ENCODE measurements around the gene ANKRD63. TPM values are rescaled to one million over a fixed set of nuclear protein-coding genes. Genes with fewer than 3 reads are reported as not detected.

The ANKRD63 gene
- total RNA-seq, 1 donor from 2014 or later = not detected

- peaks cover 11% of the 10 kb centered on the region for H3K4me1 ChIP-seq
- no peaks in the 10 kb centered on the region for H3K36me3 ChIP-seq
- peaks cover 33% of the 10 kb centered on the region for H3K27me3 ChIP-seq (ENCODE audit: low read depth)
- DNase-seq = no peak
- no peak for TF ChIP-seq CTCF (IDR thresholded peaks at IDR 0.05; ENCODE audit: borderline replicate concordance)
- H3K9me3 ChIP-seq (replicated peaks) = no peaks in the 10 kb centered on the region
- intact Hi-C loops (cut with micrococcal nuclease) = no loop called here
- no peak overlapping the region for H3K27ac ChIP-seq (replicated peaks)
- no peak overlapping the region for H3K4me3 ChIP-seq
Observed at GRCh38 chr15:40242213-40242599, 40.7 kb downstream of the ANKRD63 start.

- Histone ChIP-seq H3K9me3 (replicated peaks) (no peaks in the 10 kb centered on the region), H3K27ac (replicated peaks) (no peak overlapping the region), H3K36me3 (no peaks in the 10 kb centered on the region), H3K4me1 (peaks cover 11% of the 10 kb centered on the region), H3K4me3 (no peak overlapping the region), H3K27me3 (ENCODE audit: low read depth) (peaks cover 33% of the 10 kb centered on the region)
- no peak for DNase-seq
- no peak for TF ChIP-seq CTCF (IDR thresholded peaks at IDR 0.05; ENCODE audit: borderline replicate concordance)
- intact Hi-C loops (cut with micrococcal nuclease) = no loop called here
Observed at GRCh38 chr15:40241269-40242212, 41.3 kb downstream of the ANKRD63 start.

- intact Hi-C loops (cut with micrococcal nuclease) = no loop called here
- no peak for TF ChIP-seq CTCF (IDR thresholded peaks at IDR 0.05; ENCODE audit: borderline replicate concordance)
- no peak overlapping the region for H3K27ac ChIP-seq (replicated peaks)
- H3K9me3 ChIP-seq (replicated peaks) = no peaks in the 10 kb centered on the region
- peaks cover 11% of the 10 kb centered on the region for H3K4me1 ChIP-seq
- no peaks in the 10 kb centered on the region for H3K36me3 ChIP-seq
- peaks cover 33% of the 10 kb centered on the region for H3K27me3 ChIP-seq (ENCODE audit: low read depth)
- no peak overlapping the region for H3K4me3 ChIP-seq
- DNase-seq = no peak
Observed at GRCh38 chr15:40240619-40241221, 42.1 kb downstream of the ANKRD63 start.

GRCh38 chr15:40239693-40240618 is 42.9 kb downstream of the ANKRD63 start:
- TF ChIP-seq CTCF (IDR thresholded peaks at IDR 0.05; ENCODE audit: borderline replicate concordance) = no peak
- no peak for DNase-seq
- Histone ChIP-seq H3K27ac (replicated peaks) (no peak overlapping the region), H3K4me3 (no peak overlapping the region), H3K27me3 (ENCODE audit: low read depth) (peaks cover 33% of the 10 kb centered on the region), H3K4me1 (peaks cover 11% of the 10 kb centered on the region), H3K9me3 (replicated peaks) (no peaks in the 10 kb centered on the region), H3K36me3 (no peaks in the 10 kb centered on the region)
- intact Hi-C loops (cut with micrococcal nuclease) = no loop called here

- Histone ChIP-seq H3K4me3 (peak overlapping the region; percentile 57), H3K4me1 (peaks cover 11% of the 10 kb centered on the region), H3K9me3 (replicated peaks) (no peaks in the 10 kb centered on the region), H3K27me3 (ENCODE audit: low read depth) (peaks cover 33% of the 10 kb centered on the region), H3K36me3 (no peaks in the 10 kb centered on the region), H3K27ac (replicated peaks) (no peak overlapping the region)
- TF ChIP-seq CTCF (IDR thresholded peaks at IDR 0.05; ENCODE audit: borderline replicate concordance) = no peak
- DNase-seq = no peak
- intact Hi-C loops (cut with micrococcal nuclease) = no loop called here
Observed at GRCh38 chr15:40239404-40239692, 43.5 kb downstream of the ANKRD63 start.
